ENCODE measurements around the gene IDI2. TPM values are rescaled to one million over a fixed set of nuclear protein-coding genes. Genes with fewer than 3 reads are reported as not detected.
A peak's percentile ranks its signal among the peaks of the same experiment; 100 is the strongest.

IDI2 gene
- total and polyA plus RNA-seq, 2 of the 13 experiments (the other 11 are each of a cell fraction or from before 2014, with no cell fraction given), result not detected

DNA sequence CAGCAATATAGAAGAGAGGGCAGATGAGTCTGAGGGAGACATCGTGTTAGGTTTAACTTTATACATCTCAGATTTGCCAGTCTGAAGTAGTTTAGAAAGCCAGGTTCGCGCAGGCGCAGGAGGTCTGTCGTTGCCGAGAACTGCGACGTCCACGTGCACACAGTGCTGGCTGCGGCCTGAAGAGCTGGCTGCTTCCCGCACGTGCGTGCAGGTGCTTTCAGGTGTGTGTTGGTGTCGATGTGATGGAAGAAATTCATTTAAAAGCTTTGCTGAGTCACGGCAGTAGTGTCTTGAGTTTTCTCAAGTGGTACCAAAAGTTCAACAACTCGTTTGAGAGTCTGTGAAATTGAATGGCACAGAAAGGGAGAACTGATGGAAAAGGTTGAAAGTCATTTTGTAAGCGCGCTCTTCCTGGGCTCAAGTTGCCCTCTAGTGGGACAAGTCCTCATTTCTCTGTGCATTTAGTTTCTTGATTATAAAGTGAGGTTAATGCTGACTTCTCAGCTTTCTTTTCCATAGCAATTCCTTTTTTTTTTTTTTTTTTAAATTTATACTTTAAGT, 49.2 kb upstream of the IDI2 start:
- intact Hi-C loops (cut with micrococcal nuclease; ENCODE audit: unreplicated experiment), result no loop called here
- Histone ChIP-seq H3K4me2 (ENCODE audit: low read depth, low read length) (no peak overlapping the region), H3K79me2 (ENCODE audit: insufficient read depth, low read length) (peaks cover 4% of the 10 kb centered on the region), H3K4me3 (replicated peaks in 1 of 3; ENCODE audit: insufficient read depth in 1 of 3, low read depth in 2 of 3, low read length in 3 of 3) (no peak overlapping the region), H3K27ac (ENCODE audit: extremely low read length, insufficient read depth, low read length) (no peak overlapping the region), H3K36me3 (replicated peaks in 1 of 2; ENCODE audit: control insufficient read depth in 1 of 2, insufficient read depth in 2 of 2, low read length in 2 of 2) (peaks cover 9 to 30% of the 10 kb centered on the region in 2 experiments; a peak in 3 of 5 replicates), H3K4me1 (ENCODE audit: insufficient read depth, low read length) (no peaks in the 10 kb centered on the region), H3K9ac (ENCODE audit: insufficient read depth, low read depth, low read length) (no peak overlapping the region), H3K9me3 (ENCODE audit: low read length) (no peaks in the 10 kb centered on the region), H3K27me3 (ENCODE audit: control insufficient read depth in 1 of 2, insufficient read depth in 2 of 2, low read length in 2 of 2) (no peaks in the 10 kb centered on the region), H2AFZ (ENCODE audit: low read length) (no peak overlapping the region), H4K20me1 (ENCODE audit: insufficient read depth, low read length) (no peaks in the 10 kb centered on the region)
- CTCF ChIA-PET (ENCODE audit: low intra/inter-chr PET ratio, low total read pairs), result no interaction called here
- no peak for TF ChIP-seq BHLHE40 (IDR thresholded peaks at IDR 0.05; ENCODE audit: low read length)
- TF ChIP-seq, protein P1, sequence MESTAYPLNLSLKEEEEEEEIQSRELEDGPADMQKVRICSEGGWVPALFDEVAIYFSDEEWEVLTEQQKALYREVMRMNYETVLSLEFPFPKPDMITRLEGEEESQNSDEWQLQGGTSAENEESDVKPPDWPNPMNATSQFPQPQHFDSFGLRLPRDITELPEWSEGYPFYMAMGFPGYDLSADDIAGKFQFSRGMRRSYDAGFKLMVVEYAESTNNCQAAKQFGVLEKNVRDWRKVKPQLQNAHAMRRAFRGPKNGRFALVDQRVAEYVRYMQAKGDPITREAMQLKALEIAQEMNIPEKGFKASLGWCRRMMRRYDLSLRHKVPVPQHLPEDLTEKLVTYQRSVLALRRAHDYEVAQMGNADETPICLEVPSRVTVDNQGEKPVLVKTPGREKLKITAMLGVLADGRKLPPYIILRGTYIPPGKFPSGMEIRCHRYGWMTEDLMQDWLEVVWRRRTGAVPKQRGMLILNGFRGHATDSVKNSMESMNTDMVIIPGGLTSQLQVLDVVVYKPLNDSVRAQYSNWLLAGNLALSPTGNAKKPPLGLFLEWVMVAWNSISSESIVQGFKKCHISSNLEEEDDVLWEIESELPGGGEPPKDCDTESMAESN (CRISPR knock-in tag; conservative IDR thresholded peaks at IDR 0.05), result no peak
- TF ChIP-seq TBL1XR1 (IDR thresholded peaks at IDR 0.05; ENCODE audit: borderline replicate concordance, low read length, partially characterized antibody), result no peak
- TF ChIP-seq, protein P2, sequence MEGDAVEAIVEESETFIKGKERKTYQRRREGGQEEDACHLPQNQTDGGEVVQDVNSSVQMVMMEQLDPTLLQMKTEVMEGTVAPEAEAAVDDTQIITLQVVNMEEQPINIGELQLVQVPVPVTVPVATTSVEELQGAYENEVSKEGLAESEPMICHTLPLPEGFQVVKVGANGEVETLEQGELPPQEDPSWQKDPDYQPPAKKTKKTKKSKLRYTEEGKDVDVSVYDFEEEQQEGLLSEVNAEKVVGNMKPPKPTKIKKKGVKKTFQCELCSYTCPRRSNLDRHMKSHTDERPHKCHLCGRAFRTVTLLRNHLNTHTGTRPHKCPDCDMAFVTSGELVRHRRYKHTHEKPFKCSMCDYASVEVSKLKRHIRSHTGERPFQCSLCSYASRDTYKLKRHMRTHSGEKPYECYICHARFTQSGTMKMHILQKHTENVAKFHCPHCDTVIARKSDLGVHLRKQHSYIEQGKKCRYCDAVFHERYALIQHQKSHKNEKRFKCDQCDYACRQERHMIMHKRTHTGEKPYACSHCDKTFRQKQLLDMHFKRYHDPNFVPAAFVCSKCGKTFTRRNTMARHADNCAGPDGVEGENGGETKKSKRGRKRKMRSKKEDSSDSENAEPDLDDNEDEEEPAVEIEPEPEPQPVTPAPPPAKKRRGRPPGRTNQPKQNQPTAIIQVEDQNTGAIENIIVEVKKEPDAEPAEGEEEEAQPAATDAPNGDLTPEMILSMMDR (CRISPR knock-in tag; IDR thresholded peaks at IDR 0.05), result peak; percentile 31; the same call in 1 of the 2 replicates
- peak; percentile 61 for TF ChIP-seq STAG1 (CRISPR knock-in tag; IDR thresholded peaks at IDR 0.05)
- WGBS (ENCODE audit: low lambda C conversion rate), result 95% methylated on average over 18 of the region's 18 CpGs
- ATAC-seq (0 out of 3 replicates have a peak, but pooled peaks have one; percentile 36), FAIRE-seq (no peak), DNase-seq (ENCODE audit: low spot score) (no peak)
- no TSS peak for BruUV-seq (replicated peaks)
- POLR2A ChIA-PET, result no interaction called here
- in situ Hi-C loops (cut with HindIII; ENCODE audit: extremely low pct_ligation_motif_present, low pct_unique_long_range_greater_than_20kb), result no loop called here
